ENCODE measurements around the gene NRP1. TPM values are rescaled to one million over a fixed set of nuclear protein-coding genes. Genes with fewer than 3 reads are reported as not detected.

Gene NRP1
- total and polyA plus RNA-seq, 2 of the 8 experiments (the other 6 are each of a cell fraction or from before 2014, with no cell fraction given), result 1.2 to 2.1 TPM

GRCh38 chr10:33291053-33291592 is 43.3 kb downstream of the NRP1 start:
- Histone ChIP-seq H2AK5ac (ENCODE audit: low read depth, low read length) (no peak overlapping the region), H3K14ac (ENCODE audit: insufficient read length) (no peak overlapping the region), H2BK12ac (ENCODE audit: low read depth, low read length) (no peak overlapping the region), H3K79me1 (ENCODE audit: low read depth, low read length) (no peaks in the 10 kb centered on the region), H3K9ac (replicated peaks in 1 of 4; ENCODE audit: extremely low read depth in 1 of 4, low read depth in 3 of 4, low read length in 3 of 4) (no peak overlapping the region), H3K79me2 (ENCODE audit: control insufficient read depth in 1 of 2, insufficient read depth in 2 of 2, low read length in 2 of 2) (no peaks in the 10 kb centered on the region; a peak in 1 of 4 replicates), H3K18ac (ENCODE audit: extremely low read depth, low read length) (no peak overlapping the region), H4K91ac (replicated peaks; ENCODE audit: insufficient read length, low read length) (no peak overlapping the region), H3K36me3 (ENCODE audit: control insufficient read depth in 2 of 4, insufficient read depth in 4 of 4, low read length in 3 of 4) (no peaks in the 10 kb centered on the region; a peak in 1 of 8 replicates), H3K4me2 (ENCODE audit: insufficient read depth in 1 of 2, low read depth in 2 of 2, low read length in 2 of 2) (no peak overlapping the region), H2BK5ac (ENCODE audit: low read depth, low read length) (no peak overlapping the region), H3K4ac (replicated peaks; ENCODE audit: insufficient read length, low read depth, low read length) (no peak overlapping the region), H2AFZ (ENCODE audit: low read length) (no peak overlapping the region), H2BK120ac (replicated peaks; ENCODE audit: low read depth, low read length) (no peak overlapping the region), H3K23me2 (ENCODE audit: low read depth, low read length) (no peaks in the 10 kb centered on the region), H3K56ac (replicated peaks; ENCODE audit: insufficient read length, low read depth, low read length) (no peak overlapping the region), H2BK15ac (ENCODE audit: low read length) (no peak overlapping the region), H3K23ac (ENCODE audit: insufficient read length) (no peak overlapping the region), H3K4me3 (ENCODE audit: extremely low read depth in 1 of 4, insufficient read depth in 2 of 4, low read depth in 3 of 4, low read length in 4 of 4) (no peak overlapping the region), H3K27me3 (replicated peaks in 1 of 4; ENCODE audit: control insufficient read depth in 3 of 4, extremely low read depth in 1 of 4, insufficient read depth in 3 of 4, low read length in 3 of 4) (no peaks in the 10 kb centered on the region), H3K9me3 (ENCODE audit: insufficient read depth in 2 of 2, low read depth in 1 of 2, low read length in 1 of 2) (no peaks in the 10 kb centered on the region), H2BK20ac (ENCODE audit: low read length) (no peak overlapping the region), H3K27ac (ENCODE audit: low read depth, low read length) (no peak overlapping the region), H4K5ac (ENCODE audit: insufficient read length, low read depth, low read length) (no peak overlapping the region), H4K8ac (ENCODE audit: extremely low read depth, insufficient read depth, low read length) (no peak overlapping the region), H3K4me1 (replicated peaks in 1 of 4; ENCODE audit: control insufficient read depth in 3 of 4, insufficient read depth in 4 of 4, low read length in 3 of 4) (no peaks in the 10 kb centered on the region; a peak in 1 of 7 replicates), H4K20me1 (replicated peaks in 1 of 2; ENCODE audit: control insufficient read depth in 1 of 2, insufficient read depth in 2 of 2, low read length in 2 of 2) (no peaks in the 10 kb centered on the region)
- FAIRE-seq (peak; percentile 36), DNase-seq (ENCODE audit: low read depth in 1 of 2, low spot score in 2 of 2) (no peak)
- TF ChIP-seq KDM4A (IDR thresholded peaks at IDR 0.05; ENCODE audit: low read depth, low read length, severe bottlenecking) (no peak), NRF1 (IDR thresholded peaks at IDR 0.05; ENCODE audit: low read depth, low read length) (no peak)
- ChIA-PET CTCF (ENCODE audit: partially characterized antibody) (interaction anchor here (1.3 to 1.5 kb wide), 2 partner anchors 726 to 983 kb away, joined by 3 to 4 read pairs; no protein-coding TSS in a partner anchor), POLR2A (ENCODE audit: partially characterized antibody) (no interaction called here)
- 86% methylated on average over 5 of the region's 5 CpGs; no CpG with 5 or more reads in 1 of the 2 experiments for WGBS, 2 experiments (ENCODE audit: extremely low coverage in 1 of 2, insufficient coverage in 1 of 2, insufficient read length in 1 of 2, insufficient replicate concordance in 2 of 2, low coverage in 1 of 2, low lambda C conversion rate in 2 of 2, missing lambda C conversion rate in 1 of 2)
